ENCODE results near the gene AP1M1.

DNA sequence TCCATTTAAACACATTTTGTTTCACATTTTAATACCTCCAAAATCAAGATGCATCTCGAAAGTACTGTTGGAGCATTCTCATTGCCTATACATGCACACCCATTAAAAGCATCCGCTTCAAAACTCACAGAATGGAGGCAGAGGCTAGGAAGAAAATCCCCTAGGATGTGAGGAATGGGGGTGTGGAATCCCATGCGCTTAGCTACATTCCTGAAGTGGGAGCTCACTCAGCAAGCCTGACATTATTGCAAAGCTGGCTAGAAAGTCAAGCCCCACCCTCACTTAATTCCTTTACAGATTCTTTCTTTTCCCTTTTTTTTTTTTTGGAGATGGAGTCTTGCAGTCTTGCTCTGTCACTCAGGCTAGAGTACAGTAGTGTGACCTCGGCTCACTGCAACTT, 17.1 kb upstream of the AP1M1 start:
- TF ChIP-seq, protein P1, sequence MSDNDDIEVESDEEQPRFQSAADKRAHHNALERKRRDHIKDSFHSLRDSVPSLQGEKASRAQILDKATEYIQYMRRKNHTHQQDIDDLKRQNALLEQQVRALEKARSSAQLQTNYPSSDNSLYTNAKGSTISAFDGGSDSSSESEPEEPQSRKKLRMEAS (IDR thresholded peaks at IDR 0.05), result no peak
- TF ChIP-seq CEBPB (IDR thresholded peaks at IDR 0.05), result no peak
- TF ChIP-seq, protein P2, sequence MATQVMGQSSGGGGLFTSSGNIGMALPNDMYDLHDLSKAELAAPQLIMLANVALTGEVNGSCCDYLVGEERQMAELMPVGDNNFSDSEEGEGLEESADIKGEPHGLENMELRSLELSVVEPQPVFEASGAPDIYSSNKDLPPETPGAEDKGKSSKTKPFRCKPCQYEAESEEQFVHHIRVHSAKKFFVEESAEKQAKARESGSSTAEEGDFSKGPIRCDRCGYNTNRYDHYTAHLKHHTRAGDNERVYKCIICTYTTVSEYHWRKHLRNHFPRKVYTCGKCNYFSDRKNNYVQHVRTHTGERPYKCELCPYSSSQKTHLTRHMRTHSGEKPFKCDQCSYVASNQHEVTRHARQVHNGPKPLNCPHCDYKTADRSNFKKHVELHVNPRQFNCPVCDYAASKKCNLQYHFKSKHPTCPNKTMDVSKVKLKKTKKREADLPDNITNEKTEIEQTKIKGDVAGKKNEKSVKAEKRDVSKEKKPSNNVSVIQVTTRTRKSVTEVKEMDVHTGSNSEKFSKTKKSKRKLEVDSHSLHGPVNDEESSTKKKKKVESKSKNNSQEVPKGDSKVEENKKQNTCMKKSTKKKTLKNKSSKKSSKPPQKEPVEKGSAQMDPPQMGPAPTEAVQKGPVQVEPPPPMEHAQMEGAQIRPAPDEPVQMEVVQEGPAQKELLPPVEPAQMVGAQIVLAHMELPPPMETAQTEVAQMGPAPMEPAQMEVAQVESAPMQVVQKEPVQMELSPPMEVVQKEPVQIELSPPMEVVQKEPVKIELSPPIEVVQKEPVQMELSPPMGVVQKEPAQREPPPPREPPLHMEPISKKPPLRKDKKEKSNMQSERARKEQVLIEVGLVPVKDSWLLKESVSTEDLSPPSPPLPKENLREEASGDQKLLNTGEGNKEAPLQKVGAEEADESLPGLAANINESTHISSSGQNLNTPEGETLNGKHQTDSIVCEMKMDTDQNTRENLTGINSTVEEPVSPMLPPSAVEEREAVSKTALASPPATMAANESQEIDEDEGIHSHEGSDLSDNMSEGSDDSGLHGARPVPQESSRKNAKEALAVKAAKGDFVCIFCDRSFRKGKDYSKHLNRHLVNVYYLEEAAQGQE (IDR thresholded peaks at IDR 0.05; ENCODE audit: low read depth), result no peak
- no peak for TF ChIP-seq EP300 (IDR thresholded peaks at IDR 0.05; ENCODE audit: borderline replicate concordance)
- no peak for TF ChIP-seq TAF1 (IDR thresholded peaks at IDR 0.05; ENCODE audit: low read depth)
- no peak for TF ChIP-seq RAD21 (IDR thresholded peaks at IDR 0.05; ENCODE audit: low read depth)
- TF ChIP-seq TEAD4 (IDR thresholded peaks at IDR 0.05), result peak; percentile 33; the same call in 1 of the 2 replicates
- TF ChIP-seq YY1 (IDR thresholded peaks at IDR 0.05; ENCODE audit: low read depth), result no peak
- no peak for TF ChIP-seq NFIC (IDR thresholded peaks at IDR 0.05)
- no peak for TF ChIP-seq EGR1 (IDR thresholded peaks at IDR 0.05)
- no peak for TF ChIP-seq CREB1 (IDR thresholded peaks at IDR 0.05; ENCODE audit: low read depth)

All from Ishikawa (cell line).